ENCODE measurements around the gene NXPE2. TPM values are rescaled to one million over a fixed set of nuclear protein-coding genes. Genes with fewer than 3 reads are reported as not detected.
A peak's percentile ranks its signal among the peaks of the same experiment; 100 is the strongest.

The NXPE2 gene
- total RNA-seq, 1 experiment from 2014 or later, result 0.11 TPM

DNA sequence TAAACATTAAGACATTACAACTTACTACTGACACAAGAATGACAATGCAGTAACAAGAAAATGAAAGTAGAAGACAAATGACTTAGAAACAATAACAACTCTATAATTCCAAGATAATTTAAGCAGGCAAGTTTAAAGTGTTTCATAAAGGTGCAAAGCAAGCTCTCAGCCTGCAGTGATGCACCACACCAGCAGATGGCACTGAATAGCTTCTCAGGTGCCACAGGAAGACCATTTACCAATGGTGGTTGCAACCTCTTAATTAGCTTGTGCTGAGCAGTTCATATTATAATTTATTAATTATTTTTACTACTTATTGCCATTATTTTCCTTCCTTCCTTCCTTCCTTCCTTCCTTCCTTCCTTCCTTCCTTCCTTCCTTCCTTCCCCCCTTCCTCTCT is 60.6 kb downstream of the NXPE2 start:
- H3K9me3 Mint-ChIP-seq, result 0 out of 5 replicates have a peak, but pooled peaks cover 0 to 4% of the 10 kb centered on the region in 2 experiments
- no peaks in the 10 kb centered on the region for H3K79me2 ChIP-seq (ENCODE audit: insufficient read depth, low read length)
- no peak overlapping the region for H3K4me3 Mint-ChIP-seq
- H3K27me3 ChIP-seq (ENCODE audit: insufficient read depth, low read length), result no peaks in the 10 kb centered on the region
- no peaks in the 10 kb centered on the region for H3K4me1 ChIP-seq (ENCODE audit: insufficient read depth, low read length)
- no peak overlapping the region for H3T11ph ChIP-seq (ENCODE audit: low read length)
- TF ChIP-seq, protein P1, sequence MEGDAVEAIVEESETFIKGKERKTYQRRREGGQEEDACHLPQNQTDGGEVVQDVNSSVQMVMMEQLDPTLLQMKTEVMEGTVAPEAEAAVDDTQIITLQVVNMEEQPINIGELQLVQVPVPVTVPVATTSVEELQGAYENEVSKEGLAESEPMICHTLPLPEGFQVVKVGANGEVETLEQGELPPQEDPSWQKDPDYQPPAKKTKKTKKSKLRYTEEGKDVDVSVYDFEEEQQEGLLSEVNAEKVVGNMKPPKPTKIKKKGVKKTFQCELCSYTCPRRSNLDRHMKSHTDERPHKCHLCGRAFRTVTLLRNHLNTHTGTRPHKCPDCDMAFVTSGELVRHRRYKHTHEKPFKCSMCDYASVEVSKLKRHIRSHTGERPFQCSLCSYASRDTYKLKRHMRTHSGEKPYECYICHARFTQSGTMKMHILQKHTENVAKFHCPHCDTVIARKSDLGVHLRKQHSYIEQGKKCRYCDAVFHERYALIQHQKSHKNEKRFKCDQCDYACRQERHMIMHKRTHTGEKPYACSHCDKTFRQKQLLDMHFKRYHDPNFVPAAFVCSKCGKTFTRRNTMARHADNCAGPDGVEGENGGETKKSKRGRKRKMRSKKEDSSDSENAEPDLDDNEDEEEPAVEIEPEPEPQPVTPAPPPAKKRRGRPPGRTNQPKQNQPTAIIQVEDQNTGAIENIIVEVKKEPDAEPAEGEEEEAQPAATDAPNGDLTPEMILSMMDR (conservative IDR thresholded peaks at IDR 0.05), result peak; percentile 85
- no peak overlapping the region for H2AFZ ChIP-seq (ENCODE audit: low read length)
- no peaks in the 10 kb centered on the region for H3K23me2 ChIP-seq (ENCODE audit: insufficient read length, low read depth, low read length, poor library complexity, severe bottlenecking)
- no peak overlapping the region for H2BK15ac ChIP-seq (ENCODE audit: low read depth, low read length)
- H2BK5ac ChIP-seq (ENCODE audit: insufficient read length, low read length), result no peak overlapping the region
- no peaks in the 10 kb centered on the region for H3K9me3 ChIP-seq (ENCODE audit: control insufficient read depth, low read depth, low read length)
- H3K9ac ChIP-seq (ENCODE audit: extremely low read depth, insufficient read length, low read length), result no peak overlapping the region
- H3K18ac ChIP-seq (ENCODE audit: insufficient read length, low read depth, low read length), result no peak overlapping the region
- H2BK120ac ChIP-seq (ENCODE audit: low read depth, low read length, poor library complexity, severe bottlenecking), result no peak overlapping the region
- no peak overlapping the region for H3K14ac ChIP-seq (ENCODE audit: insufficient read depth, low read length)
- DNase-seq, result peak; percentile 45
- H3K27ac Mint-ChIP-seq, result no peak overlapping the region
- H3K56ac ChIP-seq (ENCODE audit: insufficient read length, low read depth, low read length), result no peak overlapping the region
- no peak overlapping the region for H4K8ac ChIP-seq (replicated peaks; ENCODE audit: insufficient read length, low read depth, low read length)
- H3K4me2 ChIP-seq (ENCODE audit: insufficient read depth, insufficient read length, low read length), result no peak overlapping the region
- no peak overlapping the region for H3K27ac ChIP-seq (ENCODE audit: insufficient read length, low read depth, low read length)
- H4K5ac ChIP-seq (ENCODE audit: insufficient read length, low read depth, low read length), result no peak overlapping the region
- no peaks in the 10 kb centered on the region for H3K79me1 ChIP-seq (ENCODE audit: insufficient read depth, low read depth, low read length, poor library complexity, severe bottlenecking)
- H4K91ac ChIP-seq (ENCODE audit: insufficient read length, low read depth, low read length), result no peak overlapping the region
- no peak overlapping the region for H3K23ac ChIP-seq (ENCODE audit: insufficient read length, low read depth, low read length)
- peaks cover 10 to 14% of the 10 kb centered on the region in 2 experiments for H3K4me1 Mint-ChIP-seq
- H4K20me1 ChIP-seq (ENCODE audit: control insufficient read depth, insufficient read depth, insufficient read length), result no peaks in the 10 kb centered on the region
- no peaks in the 10 kb centered on the region for H3K36me3 Mint-ChIP-seq (ENCODE audit: insufficient read depth in 1 of 3, low read depth in 3 of 3)
- no peak overlapping the region for H2BK12ac ChIP-seq (ENCODE audit: insufficient read length, low read depth, low read length)
- H3K27me3 Mint-ChIP-seq (ENCODE audit: low read depth), result no peaks in the 10 kb centered on the region
- no peak overlapping the region for H2AK5ac ChIP-seq (ENCODE audit: insufficient read length, low read length)
- no peak overlapping the region for H2BK20ac ChIP-seq (ENCODE audit: low read depth, low read length, poor library complexity, severe bottlenecking)
- no peak overlapping the region for H3K4ac ChIP-seq (ENCODE audit: low read depth, low read length)

Data from H9 (cell line).